Common myeloid progenitor, CD34-positive (primary cell): Measurements from ENCODE around the gene CIAO3.
A peak's percentile ranks its signal among the peaks of the same experiment; 100 is the strongest.

Experiments used
- CTCF ChIA-PET: fragments of 350-600 bp; sonication (Branson Sonifier 250); formaldehyde crosslinking; loops from one replicate; lab custom pipeline; 2021; ENCODE audit warnings: antibody characterized with exemption; lab: Charles Lee
- POLR2A ChIA-PET: fragments of 350-600 bp; sonication (Branson Sonifier 250); formaldehyde crosslinking; loops from one replicate; lab custom pipeline; 2021; ENCODE audit warnings: antibody characterized with exemption; lab: Charles Lee
- DNase-seq, 3 donors: peaks; one replicate each; pipeline versions ENCODE4 v3.0.0 to v3.0.0-alpha.2; 2013
- H3K27ac ChIP-seq, 2 experiments: 1 replicate in 1 of 2; 2 replicates in 1 of 2; pipeline ENCODE4 v1.7.0; 2013; ENCODE audit warnings: inconsistent platforms in 2 of 2, low read length in 2 of 2, mild to moderate bottlenecking in 2 of 2, low read depth in 1 of 2, moderate library complexity in 1 of 2; ENCODE audit not compliant: severe bottlenecking in 2 of 2, insufficient read depth in 1 of 2, poor library complexity in 1 of 2
- H3K27me3 ChIP-seq, 5 experiments: replicated peaks in 2 of 5; 1 replicate in 3 of 5; 2 replicates in 2 of 5; pipeline versions ENCODE4 v1.6.1 to v1.7.0; 2013; ENCODE audit warnings: low read length in 4 of 5, mild to moderate bottlenecking in 2 of 5, moderate library complexity in 2 of 5, inconsistent platforms in 1 of 5; ENCODE audit not compliant: insufficient read depth in 5 of 5, control insufficient read depth in 4 of 5
- H3K36me3 ChIP-seq, 4 experiments: 1 replicate in 2 of 4; 2 replicates in 2 of 4; pipeline versions ENCODE4 v1.6.1 to v1.7.0; 2013; ENCODE audit warnings: low read length in 3 of 4, control low read depth in 1 of 4, mild to moderate bottlenecking in 1 of 4; ENCODE audit not compliant: control insufficient read depth in 4 of 4, insufficient read depth in 4 of 4
- H3K4me1 ChIP-seq, 4 experiments: 1 replicate in 3 of 4; 2 replicates in 1 of 4; pipeline versions ENCODE4 v1.6.1 to v1.7.1; 2013; ENCODE audit warnings: low read length in 3 of 4, mild to moderate bottlenecking in 3 of 4, control low read depth in 1 of 4, inconsistent platforms in 1 of 4, moderate library complexity in 1 of 4; ENCODE audit not compliant: control insufficient read depth in 4 of 4, insufficient read depth in 4 of 4; ENCODE audit errors: control extremely low read depth in 1 of 4
- H3K4me3 ChIP-seq, 7 experiments: 1 replicate in 4 of 7; 2 replicates in 3 of 7; pipeline versions ENCODE4 v1.5.1 to v1.7.0; 2013; ENCODE audit warnings: mild to moderate bottlenecking in 7 of 7, low read length in 6 of 7, moderate library complexity in 6 of 7, inconsistent platforms in 2 of 7, low read depth in 2 of 7, control low read depth in 1 of 7; ENCODE audit not compliant: insufficient read depth in 4 of 7, control insufficient read depth in 1 of 7; ENCODE audit errors: extremely low read depth in 1 of 7
- H3K9me3 ChIP-seq, 5 experiments: 1 replicate in 4 of 5; 2 replicates in 1 of 5; pipeline versions ENCODE4 v1.6.1 to v1.7.1; 2013; ENCODE audit warnings: low read length in 4 of 5, mild to moderate bottlenecking in 2 of 5, inconsistent platforms in 1 of 5, low read depth in 1 of 5, moderate library complexity in 1 of 5; ENCODE audit not compliant: control insufficient read depth in 4 of 5, insufficient read depth in 2 of 5; ENCODE audit errors: control extremely low read depth in 1 of 5
- WGBS: methylation state at CpG from one replicate; pipeline ENCODE4 v1.1.5; 2013; ENCODE audit not compliant: insufficient coverage; 5-methylcytosine and 5-hydroxymethylcytosine counted together

CIAO3 gene

DNA sequence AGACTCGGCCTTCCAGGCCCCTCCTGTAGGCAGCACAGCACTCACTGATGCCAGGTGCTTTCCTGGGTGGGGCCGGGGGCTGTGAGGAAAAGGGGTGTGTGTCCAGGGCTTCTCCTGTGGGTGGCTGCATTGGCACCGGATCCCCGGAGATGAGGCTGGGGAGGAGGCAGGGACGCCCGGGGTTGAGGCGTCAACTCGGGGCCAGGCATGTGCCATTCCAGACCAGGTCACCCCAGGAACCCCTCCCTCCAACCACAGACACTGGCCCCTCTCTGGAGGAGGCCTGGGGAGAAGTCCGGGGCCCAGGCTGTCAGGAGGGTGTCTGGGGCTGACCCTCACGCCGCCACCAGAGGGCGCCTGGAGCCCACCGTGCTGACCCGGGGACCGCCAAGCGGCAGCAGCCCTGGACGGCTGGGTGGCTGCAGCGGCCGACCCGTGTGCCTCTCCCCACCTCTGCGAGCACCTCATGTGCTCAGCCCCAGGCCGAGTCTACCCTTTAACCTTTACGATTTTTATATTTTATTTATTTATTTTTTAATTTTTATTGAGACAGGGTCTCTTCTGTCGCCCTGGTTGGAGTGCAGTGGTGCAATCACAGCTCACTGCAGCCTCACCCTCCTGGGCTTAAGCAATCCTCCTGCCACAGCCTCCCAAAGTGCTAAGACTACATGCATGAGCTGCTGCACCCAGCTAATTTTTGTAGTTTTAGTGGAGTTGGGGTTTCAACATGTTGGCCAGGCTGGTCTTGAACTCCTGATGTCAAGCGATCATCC, 29.1 kb downstream of the CIAO3 start:
- H3K27ac ChIP-seq: no peak overlapping the region
- H3K4me3 ChIP-seq: no peak overlapping the region
- H3K9me3 ChIP-seq: no peaks in the 10 kb centered on the region
- ChIA-PET POLR2A (interaction anchor here (0.8 kb wide), 1 partner anchor 34 kb away, joined by 5 read pairs; no protein-coding TSS in a partner anchor), CTCF (interaction anchor here (0.7 to 5.6 kb wide), 18 partner anchors 9 to 344 kb away, joined by 3 to 104 read pairs (median 6); partner anchors contain the start of genes ANTKMT, CCDC78, CHTF18 and CIAO3)
- DNase-seq: peak; percentile 58 to 72 (median 68)
- WGBS: 12% methylated on average over 7 of the region's 25 CpGs
- peaks cover 0 to 78% (median 19%) of the 10 kb centered on the region in 5 experiments for H3K27me3 ChIP-seq
- no peaks in the 10 kb centered on the region for H3K36me3 ChIP-seq
- peaks cover 0 to 21% (median 19%) of the 10 kb centered on the region in 4 experiments for H3K4me1 ChIP-seq

DNA sequence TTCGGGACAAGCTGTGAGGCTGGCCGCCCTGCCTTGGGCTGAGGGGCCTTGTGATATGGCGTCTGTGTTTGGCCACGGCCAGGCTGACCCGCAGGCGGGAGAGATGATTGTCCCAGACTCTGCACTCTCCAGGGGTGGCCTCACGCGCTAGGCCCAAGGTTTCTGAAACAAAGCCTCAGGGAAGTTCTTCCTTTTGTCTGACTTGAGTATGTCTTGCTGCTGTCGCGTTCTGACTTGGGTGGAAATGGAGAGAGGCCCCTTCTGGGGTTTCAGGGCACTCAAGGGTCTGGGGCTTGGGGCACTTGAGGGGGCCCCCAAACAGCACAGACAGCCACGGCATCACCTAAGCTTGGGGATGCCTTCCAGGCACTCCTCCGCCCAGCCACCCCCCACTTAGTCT, 29.7 kb downstream of the CIAO3 start:
- peaks cover 0 to 78% (median 18%) of the 10 kb centered on the region in 5 experiments for H3K27me3 ChIP-seq
- 77% methylated on average over 12 of the region's 12 CpGs for WGBS
- H3K4me3 ChIP-seq: no peak overlapping the region
- H3K4me1 ChIP-seq: peaks cover 0 to 24% (median 17%) of the 10 kb centered on the region in 4 experiments
- H3K36me3 ChIP-seq: no peaks in the 10 kb centered on the region
- no peaks in the 10 kb centered on the region for H3K9me3 ChIP-seq
- ChIA-PET POLR2A (no interaction called here), CTCF (interaction anchor here (0.7 to 5.6 kb wide), 9 partner anchors 10 to 76 kb away, joined by 3 to 104 read pairs (median 8); partner anchors contain the start of genes ANTKMT, CCDC78, CHTF18 and RPUSD1)
- DNase-seq: no peak
- H3K27ac ChIP-seq: no peak overlapping the region

DNA sequence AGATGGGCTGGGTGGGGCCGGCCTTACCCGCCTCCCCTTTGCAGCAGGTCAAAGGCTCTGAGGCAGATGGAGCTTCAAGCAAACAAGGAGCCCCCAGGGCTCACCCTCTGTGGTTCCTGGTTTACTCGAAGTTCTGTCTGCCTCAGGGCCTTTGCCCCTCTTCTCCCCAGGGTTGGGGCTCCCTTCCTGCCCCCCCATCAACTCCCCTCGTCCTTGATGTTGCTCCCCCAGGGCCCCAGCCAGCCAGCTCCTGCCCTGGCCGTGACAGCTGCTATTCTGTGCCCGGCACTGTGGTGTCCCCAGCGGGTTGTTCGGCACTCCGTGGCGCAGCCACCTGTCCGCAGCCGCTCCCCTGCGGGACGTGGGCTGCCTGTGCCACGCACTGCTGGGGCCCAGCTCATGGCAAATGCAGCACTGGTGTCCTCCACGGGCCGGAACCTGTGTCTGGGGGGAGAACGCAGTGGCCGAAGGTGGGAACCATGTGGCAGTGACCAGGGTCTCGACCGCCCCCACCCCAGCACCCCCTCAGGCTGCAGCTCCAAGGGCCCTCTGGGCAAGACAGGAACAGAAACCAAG, 30.2 kb downstream of the CIAO3 start:
- no peak for DNase-seq
- 76% methylated on average over 21 of the region's 21 CpGs for WGBS
- H3K9me3 ChIP-seq: no peaks in the 10 kb centered on the region
- H3K36me3 ChIP-seq: no peaks in the 10 kb centered on the region
- no peak overlapping the region for H3K27ac ChIP-seq
- CTCF ChIA-PET: interaction anchor here (0.7 to 5.6 kb wide), 10 partner anchors 9 to 76 kb away, joined by 3 to 104 read pairs (median 6); partner anchors contain the start of genes ANTKMT, CCDC78, CHTF18 and RPUSD1
- POLR2A ChIA-PET: no interaction called here
- H3K27me3 ChIP-seq: peaks cover 0 to 76% (median 16%) of the 10 kb centered on the region in 5 experiments
- peaks cover 0 to 21% (median 13%) of the 10 kb centered on the region in 4 experiments for H3K4me1 ChIP-seq
- no peak overlapping the region for H3K4me3 ChIP-seq

DNA sequence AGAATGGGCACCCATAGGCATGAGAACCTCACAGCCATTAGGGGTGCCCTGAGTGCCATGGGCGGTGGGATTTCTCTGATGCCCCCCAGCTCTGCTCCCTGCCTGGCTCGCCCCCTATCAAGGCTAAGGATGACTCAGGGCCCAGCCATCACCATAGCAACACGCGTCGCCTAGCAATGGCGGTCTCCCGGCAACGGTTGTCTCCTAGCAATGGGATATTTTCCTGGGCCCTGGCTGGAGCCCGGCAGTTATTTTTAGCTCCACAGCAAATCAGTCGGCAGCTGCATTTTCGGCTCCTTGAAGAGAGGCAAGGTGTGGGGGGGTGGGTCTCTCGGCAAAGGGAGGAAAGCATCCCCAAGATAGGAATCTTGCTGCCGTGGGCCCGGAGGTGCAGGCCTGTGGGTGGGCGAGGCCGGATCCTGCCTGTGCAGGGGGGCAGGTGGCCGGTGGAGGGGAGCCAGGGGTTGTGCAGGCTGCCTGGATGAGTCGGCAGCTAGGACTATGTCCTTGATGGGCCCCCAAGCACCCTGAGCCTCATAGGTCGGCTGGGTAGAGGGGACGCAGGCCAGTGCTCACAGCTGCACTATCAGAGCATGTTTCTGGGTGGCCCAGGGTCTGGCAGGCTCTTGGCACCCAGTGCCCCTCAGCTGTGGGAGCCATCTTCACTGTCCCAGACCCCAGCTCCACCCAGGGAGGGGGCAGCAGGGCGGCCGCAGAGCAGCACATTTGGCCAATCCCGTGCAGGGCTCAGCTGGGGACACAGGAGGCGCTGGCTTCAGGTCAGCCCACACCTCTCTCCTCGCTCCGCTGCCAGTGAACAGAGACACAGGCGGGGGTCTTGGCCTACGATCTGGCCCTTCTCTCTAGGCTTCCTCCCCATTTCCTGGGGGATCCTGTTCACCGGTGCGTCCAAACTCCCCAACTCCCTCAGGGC, 31.0 kb downstream of the CIAO3 start:
- no peaks in the 10 kb centered on the region for H3K36me3 ChIP-seq
- H3K9me3 ChIP-seq: no peaks in the 10 kb centered on the region
- peaks cover 0 to 18% (median 9%) of the 10 kb centered on the region in 4 experiments for H3K4me1 ChIP-seq
- H3K4me3 ChIP-seq: no peak overlapping the region
- peaks cover 0 to 77% (median 16%) of the 10 kb centered on the region in 5 experiments for H3K27me3 ChIP-seq
- 36% methylated on average over 29 of the region's 30 CpGs for WGBS
- no peak overlapping the region for H3K27ac ChIP-seq
- peak in 2 of 3 donors; percentile 70 to 72 for DNase-seq
- POLR2A ChIA-PET: no interaction called here
- CTCF ChIA-PET: interaction anchor here (1.0 to 5.6 kb wide), 8 partner anchors 11 to 77 kb away, joined by 3 to 104 read pairs (median 6); partner anchors contain the start of genes ANTKMT, CHTF18, RPUSD1 and WDR24

DNA sequence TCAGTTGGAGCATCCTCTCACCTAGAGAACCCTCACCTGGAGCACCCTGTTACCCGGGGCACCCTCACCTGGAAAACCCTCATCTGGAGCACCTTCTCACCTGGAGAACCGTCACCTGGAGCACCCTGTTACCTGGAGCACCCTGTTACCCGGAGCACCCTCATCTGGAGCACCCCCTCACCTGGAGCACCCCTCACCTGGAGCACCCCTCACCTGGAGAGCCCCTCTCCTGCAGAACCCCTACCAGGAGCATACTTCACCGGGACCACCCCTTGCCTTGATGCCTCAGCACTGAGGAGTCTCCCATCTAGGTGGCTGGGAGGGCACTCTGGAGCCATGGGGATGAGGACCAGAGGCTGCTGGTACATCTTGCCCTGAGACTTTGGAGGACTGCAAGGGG, 31.8 kb downstream of the CIAO3 start:
- H3K9me3 ChIP-seq: no peaks in the 10 kb centered on the region
- POLR2A ChIA-PET: no interaction called here
- H3K4me3 ChIP-seq: no peak overlapping the region
- H3K4me1 ChIP-seq: peaks cover 0 to 10% (median 3%) of the 10 kb centered on the region in 4 experiments
- no peak overlapping the region for H3K27ac ChIP-seq
- H3K27me3 ChIP-seq: peaks cover 0 to 80% (median 23%) of the 10 kb centered on the region in 5 experiments
- CTCF ChIA-PET: interaction anchor here (2.0 to 5.6 kb wide), 3 partner anchors 34 to 93 kb away, joined by 5 to 104 read pairs (median 13); partner anchors contain the start of genes CHTF18 and RPUSD1
- H3K36me3 ChIP-seq: no peaks in the 10 kb centered on the region
- 80% methylated on average over 2 of the region's 4 CpGs for WGBS
- no peak for DNase-seq

DNA sequence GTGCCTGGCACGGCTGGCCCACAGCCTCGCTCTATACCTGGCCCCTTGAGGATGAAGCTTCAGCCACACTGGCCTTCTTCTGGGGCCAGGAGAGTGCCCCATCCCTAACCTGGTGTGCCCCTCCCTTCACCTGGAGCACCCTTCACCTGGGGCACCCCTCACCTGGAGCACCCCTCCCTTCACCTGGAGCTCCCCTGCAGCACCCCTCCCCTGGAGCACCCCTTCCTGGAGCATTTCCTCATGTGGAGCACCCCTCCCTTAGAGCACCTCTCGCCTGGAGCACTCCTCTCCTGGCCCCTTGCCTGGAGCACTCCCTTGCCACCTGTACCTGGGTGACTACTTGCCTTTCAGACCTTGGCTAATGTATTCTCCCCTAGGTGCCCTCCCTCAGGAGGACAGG, 32.8 kb downstream of the CIAO3 start:
- Histone ChIP-seq H3K4me3 (no peak overlapping the region), H3K4me1 (peaks cover 0 to 9% (median 3%) of the 10 kb centered on the region in 4 experiments), H3K9me3 (no peaks in the 10 kb centered on the region), H3K27ac (no peak overlapping the region), H3K36me3 (no peaks in the 10 kb centered on the region), H3K27me3 (peaks cover 0 to 84% (median 24%) of the 10 kb centered on the region in 5 experiments)
- ChIA-PET POLR2A (no interaction called here), CTCF (interaction anchor here (0.9 to 2.0 kb wide), 3 partner anchors 12 to 94 kb away, joined by 3 to 7 read pairs (median 5); no protein-coding TSS in a partner anchor)
- WGBS: 78% methylated on average over 3 of the region's 3 CpGs
- no peak for DNase-seq
